ENCODE data around the gene C3orf22.

The C3orf22 gene

DNA sequence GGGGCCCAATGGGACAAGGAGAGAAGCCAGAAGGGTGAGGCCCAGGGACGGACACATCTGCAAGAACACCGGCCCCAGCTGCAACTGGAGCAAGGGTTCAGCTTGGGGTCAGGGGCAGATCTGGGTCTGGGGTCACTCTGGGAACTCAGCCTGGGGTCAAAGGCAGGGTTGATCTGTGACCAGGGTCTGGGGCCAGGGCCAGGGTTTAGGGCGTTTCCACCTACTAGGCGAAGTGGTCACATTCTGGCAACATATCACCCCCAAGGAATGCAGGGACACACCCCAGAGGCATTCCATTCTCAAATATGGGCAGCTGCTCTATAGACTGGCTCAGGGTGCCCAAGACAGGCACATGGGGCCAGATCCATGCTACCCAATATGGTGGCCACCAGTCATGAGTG is 50.2 kb downstream of the C3orf22 start:
- TF ChIP-seq, protein P1, sequence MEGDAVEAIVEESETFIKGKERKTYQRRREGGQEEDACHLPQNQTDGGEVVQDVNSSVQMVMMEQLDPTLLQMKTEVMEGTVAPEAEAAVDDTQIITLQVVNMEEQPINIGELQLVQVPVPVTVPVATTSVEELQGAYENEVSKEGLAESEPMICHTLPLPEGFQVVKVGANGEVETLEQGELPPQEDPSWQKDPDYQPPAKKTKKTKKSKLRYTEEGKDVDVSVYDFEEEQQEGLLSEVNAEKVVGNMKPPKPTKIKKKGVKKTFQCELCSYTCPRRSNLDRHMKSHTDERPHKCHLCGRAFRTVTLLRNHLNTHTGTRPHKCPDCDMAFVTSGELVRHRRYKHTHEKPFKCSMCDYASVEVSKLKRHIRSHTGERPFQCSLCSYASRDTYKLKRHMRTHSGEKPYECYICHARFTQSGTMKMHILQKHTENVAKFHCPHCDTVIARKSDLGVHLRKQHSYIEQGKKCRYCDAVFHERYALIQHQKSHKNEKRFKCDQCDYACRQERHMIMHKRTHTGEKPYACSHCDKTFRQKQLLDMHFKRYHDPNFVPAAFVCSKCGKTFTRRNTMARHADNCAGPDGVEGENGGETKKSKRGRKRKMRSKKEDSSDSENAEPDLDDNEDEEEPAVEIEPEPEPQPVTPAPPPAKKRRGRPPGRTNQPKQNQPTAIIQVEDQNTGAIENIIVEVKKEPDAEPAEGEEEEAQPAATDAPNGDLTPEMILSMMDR (conservative IDR thresholded peaks at IDR 0.05) = no peak
- no peak for TF ChIP-seq ZFX (IDR thresholded peaks at IDR 0.05)
- no peak overlapping the region for H3K27ac ChIP-seq

DNA sequence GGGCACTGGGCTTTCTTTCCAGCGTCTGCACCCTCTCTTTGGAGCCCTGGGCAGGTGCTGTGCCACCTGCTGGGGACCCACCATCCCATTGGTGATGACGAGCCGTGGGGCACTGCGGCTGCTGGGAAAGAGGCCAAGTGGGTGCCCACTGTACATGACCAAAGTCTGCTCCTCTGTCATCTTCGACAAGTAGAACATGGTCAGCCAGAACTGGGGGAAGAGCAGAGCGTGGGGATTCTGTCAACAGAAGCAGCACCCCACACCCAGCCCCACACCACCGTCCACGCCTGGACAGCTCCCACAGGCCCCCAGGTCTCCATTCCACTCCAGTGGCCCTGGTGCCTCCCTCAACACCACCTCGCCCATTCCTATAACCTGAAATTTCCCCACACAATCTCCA is 50.8 kb downstream of the C3orf22 start:
- TF ChIP-seq, protein P1 (conservative IDR thresholded peaks at IDR 0.05) = no peak
- no peak for TF ChIP-seq ZFX (IDR thresholded peaks at IDR 0.05)
- H3K27ac ChIP-seq = no peak overlapping the region

DNA sequence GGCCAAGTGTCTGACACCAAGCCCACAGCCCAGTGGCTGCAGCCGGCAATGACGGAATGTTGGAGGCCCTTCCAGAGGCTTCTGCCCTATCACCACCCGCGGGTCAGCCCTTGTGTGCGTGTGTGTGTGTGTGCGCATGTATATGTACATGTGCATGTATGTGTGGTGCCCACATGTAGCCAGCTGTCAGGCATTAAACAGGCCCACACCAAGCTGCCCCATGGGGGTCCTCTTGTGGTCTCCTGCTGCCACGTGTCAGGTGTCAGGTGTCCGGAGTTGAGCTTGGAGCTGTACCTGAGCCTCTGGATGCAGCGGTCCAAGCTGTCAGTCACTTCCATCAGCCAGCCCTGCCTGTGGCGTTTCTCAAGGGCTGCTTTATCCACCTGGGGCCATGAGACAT is 55.0 kb downstream of the C3orf22 start:
- TF ChIP-seq, protein P1 (conservative IDR thresholded peaks at IDR 0.05) = no peak
- no peak for TF ChIP-seq ZFX (IDR thresholded peaks at IDR 0.05)
- no peak overlapping the region for H3K27ac ChIP-seq

DNA sequence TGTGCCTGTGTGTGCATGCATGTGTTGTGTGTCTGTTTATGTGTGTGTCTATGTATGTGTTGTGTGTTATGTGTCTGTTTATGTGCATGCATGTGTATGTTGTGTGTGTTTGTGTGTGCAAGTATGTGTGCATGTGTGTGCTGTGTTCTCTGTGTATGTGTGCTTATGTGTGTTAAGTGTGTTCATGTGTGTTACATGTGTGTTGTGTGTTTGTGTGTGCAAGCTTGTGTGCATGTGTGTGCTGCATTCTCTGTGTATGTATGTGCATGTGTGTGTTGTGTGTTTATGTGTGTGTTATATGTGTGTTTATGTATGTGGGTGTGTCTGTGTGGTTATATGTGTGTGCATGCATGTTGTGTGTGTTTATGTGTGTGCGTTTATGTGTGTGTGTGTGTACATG is 56.1 kb downstream of the C3orf22 start:
- TF ChIP-seq ZFX (IDR thresholded peaks at IDR 0.05) = no peak
- TF ChIP-seq, protein P1 (conservative IDR thresholded peaks at IDR 0.05) = no peak
- no peak overlapping the region for H3K27ac ChIP-seq

DNA sequence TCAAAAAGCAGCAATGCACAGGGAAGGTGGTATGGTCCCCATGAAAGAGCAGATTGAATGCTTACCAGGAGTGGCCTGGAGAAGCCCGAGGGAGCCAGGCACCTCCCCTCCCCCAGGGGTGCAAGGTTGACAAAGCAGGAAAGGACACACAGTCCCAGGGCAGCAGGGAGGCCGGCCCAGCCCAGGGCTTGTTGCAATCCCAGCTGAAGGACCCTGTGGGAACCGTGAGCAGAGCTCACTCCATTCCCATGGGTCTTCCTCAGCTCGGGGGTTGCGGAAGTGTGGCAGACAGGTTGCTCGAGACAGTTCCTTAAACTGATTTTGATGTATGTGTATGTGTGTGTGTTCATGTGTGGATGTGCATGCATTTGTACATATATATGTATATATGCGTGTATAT is 57.0 kb downstream of the C3orf22 start:
- TF ChIP-seq, protein P1 (conservative IDR thresholded peaks at IDR 0.05) = no peak
- no peak for TF ChIP-seq ZFX (IDR thresholded peaks at IDR 0.05)
- H3K27ac ChIP-seq = no peak overlapping the region

DNA sequence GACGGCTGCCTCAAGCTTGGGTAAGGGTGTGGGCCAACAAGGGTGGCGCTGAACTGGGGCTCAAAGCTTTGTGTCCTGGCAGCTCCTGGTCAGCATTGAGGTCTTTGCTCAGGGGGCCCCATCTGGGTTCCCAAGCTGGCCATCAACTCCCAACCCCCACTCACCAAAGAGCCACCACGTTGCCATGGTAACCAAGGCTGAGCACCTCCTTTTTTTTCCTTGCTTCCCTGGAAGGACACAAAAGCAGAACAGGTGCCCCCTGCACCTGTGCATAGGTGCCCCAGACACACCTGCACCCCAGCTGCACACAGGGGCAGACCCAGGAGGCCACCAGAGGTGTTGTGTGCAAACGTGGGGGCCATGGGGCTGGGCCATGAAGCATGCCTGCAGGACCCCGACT is 57.7 kb downstream of the C3orf22 start:
- TF ChIP-seq ZFX (IDR thresholded peaks at IDR 0.05) = no peak
- TF ChIP-seq, protein P1 (conservative IDR thresholded peaks at IDR 0.05) = no peak
- no peak overlapping the region for H3K27ac ChIP-seq

DNA sequence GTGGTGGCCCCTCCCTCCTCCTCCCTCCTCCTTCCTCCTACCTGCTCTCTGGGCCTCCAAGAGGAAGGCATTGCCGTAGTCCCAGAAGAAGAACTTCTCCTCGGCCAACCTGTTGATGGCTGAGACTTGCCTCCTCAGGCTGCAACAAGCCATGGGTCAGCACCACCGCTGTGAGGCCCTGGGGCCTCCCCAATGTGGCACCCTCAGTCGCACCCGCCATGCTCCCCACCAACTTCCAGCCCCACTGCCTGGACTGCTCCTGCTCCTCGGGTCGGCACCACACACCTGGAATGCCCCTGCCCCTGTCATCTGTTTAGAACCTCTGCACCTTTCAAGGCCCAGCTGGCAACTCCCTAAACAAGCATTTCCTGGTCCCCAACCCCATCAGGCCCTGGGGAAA is 58.7 kb downstream of the C3orf22 start:
- TF ChIP-seq, protein P1 (conservative IDR thresholded peaks at IDR 0.05) = no peak
- TF ChIP-seq ZFX (IDR thresholded peaks at IDR 0.05) = no peak
- no peak overlapping the region for H3K27ac ChIP-seq

All from C4-2B (cell line).